ENCODE measurements around the gene OXLD1.

The OXLD1 gene

GRCh38 chr17:81682565-81683207 is 16.3 kb upstream of the OXLD1 start:
- TF ChIP-seq, protein P1, sequence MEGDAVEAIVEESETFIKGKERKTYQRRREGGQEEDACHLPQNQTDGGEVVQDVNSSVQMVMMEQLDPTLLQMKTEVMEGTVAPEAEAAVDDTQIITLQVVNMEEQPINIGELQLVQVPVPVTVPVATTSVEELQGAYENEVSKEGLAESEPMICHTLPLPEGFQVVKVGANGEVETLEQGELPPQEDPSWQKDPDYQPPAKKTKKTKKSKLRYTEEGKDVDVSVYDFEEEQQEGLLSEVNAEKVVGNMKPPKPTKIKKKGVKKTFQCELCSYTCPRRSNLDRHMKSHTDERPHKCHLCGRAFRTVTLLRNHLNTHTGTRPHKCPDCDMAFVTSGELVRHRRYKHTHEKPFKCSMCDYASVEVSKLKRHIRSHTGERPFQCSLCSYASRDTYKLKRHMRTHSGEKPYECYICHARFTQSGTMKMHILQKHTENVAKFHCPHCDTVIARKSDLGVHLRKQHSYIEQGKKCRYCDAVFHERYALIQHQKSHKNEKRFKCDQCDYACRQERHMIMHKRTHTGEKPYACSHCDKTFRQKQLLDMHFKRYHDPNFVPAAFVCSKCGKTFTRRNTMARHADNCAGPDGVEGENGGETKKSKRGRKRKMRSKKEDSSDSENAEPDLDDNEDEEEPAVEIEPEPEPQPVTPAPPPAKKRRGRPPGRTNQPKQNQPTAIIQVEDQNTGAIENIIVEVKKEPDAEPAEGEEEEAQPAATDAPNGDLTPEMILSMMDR (IDR thresholded peaks at IDR 0.05; ENCODE audit: poor library complexity, severe bottlenecking): no peak
- H3K4me1 ChIP-seq (ENCODE audit: insufficient read depth, poor library complexity, severe bottlenecking): peaks cover 7% of the 10 kb centered on the region
- peaks cover 22% of the 10 kb centered on the region for H3K36me3 ChIP-seq (ENCODE audit: low read depth)
- peak overlapping the region; percentile 89 for H3K27ac ChIP-seq (ENCODE audit: poor library complexity, severe bottlenecking)
- H3K27me3 ChIP-seq (ENCODE audit: insufficient read depth, poor library complexity, severe bottlenecking): no peaks in the 10 kb centered on the region
- peak overlapping the region; percentile 88 for H3K4me3 ChIP-seq (ENCODE audit: severe bottlenecking)
- no peaks in the 10 kb centered on the region for H3K9me3 ChIP-seq (ENCODE audit: severe bottlenecking)
- DNase-seq (ENCODE audit: low spot score) (peak; percentile 57), ATAC-seq (ENCODE audit: low read depth) (no peak)

DNA sequence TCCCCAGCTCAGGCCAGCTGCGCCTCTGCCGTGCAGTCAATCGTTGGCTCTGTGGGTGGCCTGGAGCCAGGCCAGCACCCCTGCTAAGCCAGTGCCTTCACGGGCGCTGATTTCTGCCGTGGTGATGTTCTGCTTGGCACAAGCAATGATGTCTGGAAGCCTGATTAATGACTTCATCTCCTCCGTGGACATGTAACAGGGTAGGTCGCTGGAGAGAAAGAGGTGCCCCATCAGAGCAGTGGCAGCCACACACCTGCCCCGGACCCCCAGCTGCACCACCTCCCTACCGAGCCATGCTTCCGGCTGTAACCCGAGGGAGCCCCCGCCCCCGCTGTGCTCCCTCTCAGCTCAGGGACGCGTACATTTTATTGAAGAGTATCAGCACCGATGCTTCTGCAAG is 15.3 kb upstream of the OXLD1 start:
- Histone ChIP-seq H3K9me3 (ENCODE audit: severe bottlenecking) (no peaks in the 10 kb centered on the region), H3K36me3 (ENCODE audit: low read depth) (peaks cover 13% of the 10 kb centered on the region), H3K4me3 (ENCODE audit: severe bottlenecking) (no peak overlapping the region), H3K27ac (ENCODE audit: poor library complexity, severe bottlenecking) (no peak overlapping the region), H3K27me3 (ENCODE audit: insufficient read depth, poor library complexity, severe bottlenecking) (no peaks in the 10 kb centered on the region), H3K4me1 (ENCODE audit: insufficient read depth, poor library complexity, severe bottlenecking) (peaks cover 7% of the 10 kb centered on the region)
- no peak for ATAC-seq (ENCODE audit: low read depth)
- DNase-seq (ENCODE audit: low spot score): no peak
- TF ChIP-seq, protein P1 (IDR thresholded peaks at IDR 0.05; ENCODE audit: poor library complexity, severe bottlenecking): no peak

GRCh38 chr17:81680150-81680549 is 13.7 kb upstream of the OXLD1 start:
- no peak for ATAC-seq (ENCODE audit: low read depth)
- no peak overlapping the region for H3K4me3 ChIP-seq (ENCODE audit: severe bottlenecking)
- H3K27ac ChIP-seq (ENCODE audit: poor library complexity, severe bottlenecking): no peak overlapping the region
- H3K27me3 ChIP-seq (ENCODE audit: insufficient read depth, poor library complexity, severe bottlenecking): no peaks in the 10 kb centered on the region
- H3K4me1 ChIP-seq (ENCODE audit: insufficient read depth, poor library complexity, severe bottlenecking): peaks cover 6% of the 10 kb centered on the region
- H3K36me3 ChIP-seq (ENCODE audit: low read depth): peaks cover 5% of the 10 kb centered on the region
- no peak for DNase-seq (ENCODE audit: low spot score)
- TF ChIP-seq, protein P1 (IDR thresholded peaks at IDR 0.05; ENCODE audit: poor library complexity, severe bottlenecking): no peak
- H3K9me3 ChIP-seq (ENCODE audit: severe bottlenecking): no peaks in the 10 kb centered on the region

DNA sequence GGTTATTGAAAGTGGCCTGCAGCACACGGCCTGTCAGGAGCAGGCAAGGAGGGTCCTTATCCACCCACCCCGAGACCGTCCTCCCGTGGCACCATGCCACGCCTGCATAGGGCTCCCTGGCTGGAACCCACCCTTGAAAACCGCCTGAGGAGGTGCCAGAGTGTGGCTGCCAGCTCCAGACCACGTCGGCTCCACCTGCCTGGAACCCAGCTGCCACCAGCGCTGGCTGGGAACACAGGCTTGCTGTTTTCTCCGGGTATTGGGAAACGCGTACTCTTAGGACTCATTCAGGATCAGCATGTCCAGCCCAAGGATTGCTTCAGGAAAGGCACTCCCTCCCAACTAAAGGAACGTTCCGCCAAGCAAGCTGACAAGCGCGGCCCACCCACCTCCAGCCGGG is 10.5 kb upstream of the OXLD1 start:
- H3K27me3 ChIP-seq (ENCODE audit: insufficient read depth, poor library complexity, severe bottlenecking): no peaks in the 10 kb centered on the region
- no peaks in the 10 kb centered on the region for H3K4me1 ChIP-seq (ENCODE audit: insufficient read depth, poor library complexity, severe bottlenecking)
- DNase-seq (ENCODE audit: low spot score): no peak

More for the DNA sequence above, 10.5 kb upstream of the OXLD1 start:
- TF ChIP-seq, protein P1 (IDR thresholded peaks at IDR 0.05; ENCODE audit: poor library complexity, severe bottlenecking): no peak
- Histone ChIP-seq H3K9me3 (ENCODE audit: severe bottlenecking) (no peaks in the 10 kb centered on the region), H3K4me3 (ENCODE audit: severe bottlenecking) (no peak overlapping the region), H3K36me3 (ENCODE audit: low read depth) (peaks cover 27% of the 10 kb centered on the region), H3K27ac (ENCODE audit: poor library complexity, severe bottlenecking) (no peak overlapping the region)
- 0 out of 3 replicates have a peak, but pooled peaks have one; percentile 12 for ATAC-seq (ENCODE audit: low read depth)

Data from RWPE2 (cell line).